G401 (cell line): Measurements from ENCODE around the gene KRTAP1-1. TPM values are rescaled to one million over a fixed set of nuclear protein-coding genes. Genes with fewer than 3 reads are reported as not detected.
"Not testable (repeated sequence)": the region's sequence is repeated elsewhere in the genome, so short reads cannot be mapped to it uniquely, and the experiment has no call there.

Experiments used
- DNase-seq: peaks from one replicate; pipeline ENCODE4 v3.0.0-alpha.2; 2015; ENCODE audit warnings: low spot score
- in situ Hi-C: cut with HindIII; loops from 2 replicates; pipeline ENCODE4 v1.10.0; 2016; ENCODE audit warnings: low sequenced_read_pairs, mixed read lengths
- total RNA-seq: library from RNA; depleted of rRNA; stranded (reverse); fragments of >200 nt; shearing (Covaris generic); gene quantifications from 2 replicates; pipeline ENCODE4 v1.2.3, GENCODE V29; 2014; rRNA removed

The KRTAP1-1 gene
- not detected in 2 replicates for total RNA-seq

- DNase-seq, in situ Hi-C loops: not testable (repeated sequence)
Observed at GRCh38 chr17:41040783-41041571, at the start of gene KRTAP1-1. Gene KRTAP1-1 (minus strand): TSS chr17:41041450. CDS start chr17:41041397, 53 bp downstream.

GRCh38 chr17:41088760-41089352, 47.6 kb upstream of the KRTAP1-1 start:
- DNase-seq, in situ Hi-C loops: not testable (repeated sequence)

GRCh38 chr17:41084100-41084856, 43.0 kb upstream of the KRTAP1-1 start, which contains the start of gene KRTAP4-7:
Gene KRTAP4-7 (plus strand): TSS chr17:41084150. CDS start chr17:41084207, 57 bp downstream.
- DNase-seq, in situ Hi-C loops: not testable (repeated sequence)

DNA sequence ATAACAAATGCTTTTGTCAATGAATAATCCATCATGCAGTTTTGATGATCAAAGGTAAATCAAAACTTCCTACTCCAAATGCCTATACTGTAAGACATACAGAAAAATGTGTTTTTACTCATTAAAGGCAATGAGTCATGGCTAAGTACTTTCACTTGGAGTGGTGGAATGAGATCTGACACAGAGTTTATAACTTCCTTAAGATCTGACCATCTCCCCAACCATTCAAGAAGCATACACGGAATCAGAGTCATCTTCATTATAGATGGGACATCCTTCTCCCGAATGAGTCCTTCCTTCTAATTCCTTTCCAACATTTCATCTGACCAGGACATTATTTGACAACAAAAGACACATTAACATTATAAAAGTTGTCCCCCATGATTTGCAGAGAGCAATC, 42.2 kb upstream of the KRTAP1-1 start:
- in situ Hi-C loops, result not testable (repeated sequence)

DNA sequence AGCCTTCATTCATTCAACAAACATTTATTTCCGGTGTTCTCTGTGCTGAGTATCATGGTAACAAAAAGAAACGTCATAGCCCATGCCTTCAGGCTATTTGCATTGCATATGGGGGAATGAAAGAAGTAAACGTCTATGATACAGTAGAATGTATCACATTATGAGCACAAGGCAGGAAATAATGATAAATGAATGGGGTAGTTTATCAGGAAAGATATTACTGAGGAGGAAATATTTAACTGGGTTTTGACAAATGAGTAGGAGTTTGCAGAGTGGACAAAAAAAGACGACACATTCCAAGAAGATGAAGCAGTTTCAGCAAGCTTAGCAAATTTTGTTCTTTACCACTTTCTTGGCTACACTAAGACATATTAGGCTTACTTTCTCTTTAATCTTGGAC, 41.4 kb upstream of the KRTAP1-1 start:
- in situ Hi-C loops, result no loop called here
- DNase-seq, result no peak

More for the DNA sequence above, 42.2 kb upstream of the KRTAP1-1 start:
- DNase-seq, result not testable (repeated sequence)

DNA sequence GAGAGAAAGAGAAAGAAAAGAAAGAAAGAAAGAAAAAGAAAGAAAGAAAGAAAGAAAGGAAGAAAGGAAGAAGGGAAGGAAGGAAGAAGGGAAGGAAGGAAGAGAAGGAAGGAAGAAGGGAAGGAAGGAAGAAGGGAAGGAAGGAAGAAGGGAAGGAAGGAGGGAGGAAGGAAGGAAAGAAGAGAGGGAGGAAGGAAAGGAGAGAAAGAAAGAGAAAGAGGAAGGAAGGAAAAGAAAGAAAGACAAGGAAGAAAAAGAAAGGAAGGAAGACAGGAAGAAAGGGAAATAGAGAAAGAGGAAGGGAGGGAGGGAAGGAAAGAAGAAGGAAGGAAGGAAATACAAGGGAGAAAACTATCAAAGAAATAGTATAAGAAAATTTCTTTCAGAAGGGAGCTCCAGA, 35.5 kb upstream of the KRTAP1-1 start:
- DNase-seq, result no peak

DNA sequence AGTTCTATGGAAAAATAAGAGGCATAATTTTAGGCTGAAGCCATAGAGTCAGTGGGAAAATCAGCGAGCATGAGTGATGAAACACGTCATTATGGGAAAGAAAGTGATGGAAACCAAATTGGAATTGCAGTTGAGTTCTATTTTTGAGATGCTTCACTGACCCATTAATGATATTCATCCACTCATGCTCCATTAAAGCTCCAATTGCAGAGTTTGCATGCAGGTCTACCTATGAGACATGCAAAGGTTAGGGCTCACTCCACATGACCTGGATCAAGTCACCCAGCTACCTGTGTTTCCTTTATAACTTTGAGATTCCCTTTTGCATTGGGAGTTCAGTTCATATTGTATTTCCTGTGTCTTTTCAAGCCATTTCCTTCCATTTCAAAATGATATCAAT, 32.4 kb upstream of the KRTAP1-1 start:
- in situ Hi-C loops, result no loop called here
- no peak for DNase-seq

More for the DNA sequence above, 35.5 kb upstream of the KRTAP1-1 start:
- in situ Hi-C loops, result no loop called here

DNA sequence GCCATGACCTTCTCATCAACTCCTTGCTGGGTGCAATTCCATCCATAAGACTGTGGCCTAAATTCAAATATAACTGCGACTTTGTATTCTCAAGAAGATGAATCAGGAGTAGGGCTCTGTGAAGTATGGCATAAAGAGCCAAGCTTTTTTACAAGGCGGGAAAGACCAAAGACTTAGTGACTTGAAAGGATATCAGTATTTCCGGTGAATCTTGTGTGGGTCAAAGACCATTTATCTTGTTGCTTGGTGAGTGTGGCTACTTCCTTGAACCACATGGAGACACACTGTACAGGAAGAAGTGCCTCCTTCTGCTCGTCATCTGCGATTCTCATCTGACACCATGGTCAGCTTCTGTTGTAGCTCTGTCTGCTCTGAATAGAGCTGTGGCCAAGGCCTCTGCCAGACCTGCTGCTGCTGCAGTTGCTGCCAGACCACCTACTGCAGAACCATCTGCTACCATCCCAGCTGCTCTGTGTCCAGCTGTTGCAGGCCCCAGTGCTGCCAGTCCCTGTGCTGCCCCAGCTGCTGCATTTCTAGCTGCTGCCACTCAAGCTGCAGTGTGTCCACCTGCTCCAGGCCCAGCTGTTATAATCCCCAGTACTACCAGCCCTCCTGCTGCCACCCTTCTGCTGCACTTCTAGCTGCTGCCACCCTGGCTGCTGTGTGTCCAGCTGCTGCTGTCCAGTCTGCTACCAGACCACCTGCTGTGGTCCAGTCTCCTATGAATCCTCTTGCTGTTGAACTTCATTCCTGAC, 30.5 kb upstream of the KRTAP1-1 start:
- in situ Hi-C loops, result no loop called here

GRCh38 chr17:41069031-41069430, 27.8 kb upstream of the KRTAP1-1 start:
- in situ Hi-C loops, result no loop called here
- no peak for DNase-seq

More for the DNA sequence above, 30.5 kb upstream of the KRTAP1-1 start:
- DNase-seq, result no peak

DNA sequence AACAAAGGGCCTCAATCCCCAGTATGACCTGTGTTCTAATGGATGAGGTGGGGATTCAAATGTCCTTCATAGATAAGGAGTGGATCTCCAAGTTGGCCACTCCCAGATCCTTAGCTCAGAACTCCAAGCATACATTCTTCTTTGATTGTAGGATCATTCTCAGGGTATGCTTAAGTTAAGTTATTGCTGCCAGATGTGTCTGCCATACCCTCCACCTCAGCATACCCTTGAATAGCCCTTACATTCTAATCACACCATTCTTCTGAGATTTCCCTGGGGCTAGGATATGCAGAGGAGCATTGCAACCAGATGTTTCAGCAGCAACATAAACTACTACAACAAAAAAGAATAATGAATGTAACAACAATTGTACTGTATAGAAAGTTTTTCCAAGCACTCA, 26.0 kb upstream of the KRTAP1-1 start:
- in situ Hi-C loops, result no loop called here

DNA sequence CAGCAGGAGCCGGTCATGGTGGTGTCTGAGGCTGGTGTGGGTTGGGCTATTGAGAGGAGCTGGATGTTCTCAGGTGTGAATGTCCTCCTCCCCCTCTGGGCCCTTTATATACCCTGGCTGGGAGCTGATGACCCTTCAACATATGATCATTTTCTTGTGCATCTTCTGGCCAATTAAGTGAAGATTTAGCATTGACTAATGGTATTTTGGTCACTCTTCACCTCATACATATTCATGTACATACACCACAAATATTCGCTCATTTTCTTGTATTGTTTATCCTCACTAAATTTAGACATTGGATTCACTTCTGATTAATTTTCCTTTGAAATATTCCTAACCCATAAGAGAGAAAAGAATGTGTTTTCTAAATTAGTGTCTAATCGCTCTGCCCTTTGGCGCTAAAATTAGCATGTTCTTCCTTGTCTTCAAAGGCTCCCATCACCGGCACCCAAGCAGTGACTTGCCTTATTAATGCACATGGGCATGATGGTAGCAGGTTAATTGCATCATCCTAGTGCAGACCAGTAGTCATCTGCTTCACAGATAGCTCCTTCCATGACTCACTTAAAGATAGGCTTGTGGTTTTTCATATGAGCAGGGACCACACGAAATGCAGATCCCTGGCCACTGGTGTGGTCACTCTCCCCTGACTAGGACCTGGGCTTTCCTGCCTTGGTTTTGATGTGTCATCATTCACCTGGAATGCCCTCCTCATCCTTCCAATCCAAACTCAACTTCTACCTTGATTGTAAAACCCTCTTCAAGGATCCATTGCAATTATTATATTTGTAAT, 24.8 kb upstream of the KRTAP1-1 start, which contains the start of gene KRTAP2-4:
KRTAP2-4 (minus strand) TSS at position 51 of the 796 bp plus-strand sequence; CDS start at position 17, 34 bp downstream.
- in situ Hi-C loops, result no loop called here

More for the DNA sequence above, 26.0 kb upstream of the KRTAP1-1 start:
- DNase-seq, result no peak

GRCh38 chr17:41065016-41065689, 23.9 kb upstream of the KRTAP1-1 start:
- DNase-seq, in situ Hi-C loops: not testable (repeated sequence)

More for the DNA sequence above, 24.8 kb upstream of the KRTAP1-1 start, which contains the start of gene KRTAP2-4:
- no peak for DNase-seq

DNA sequence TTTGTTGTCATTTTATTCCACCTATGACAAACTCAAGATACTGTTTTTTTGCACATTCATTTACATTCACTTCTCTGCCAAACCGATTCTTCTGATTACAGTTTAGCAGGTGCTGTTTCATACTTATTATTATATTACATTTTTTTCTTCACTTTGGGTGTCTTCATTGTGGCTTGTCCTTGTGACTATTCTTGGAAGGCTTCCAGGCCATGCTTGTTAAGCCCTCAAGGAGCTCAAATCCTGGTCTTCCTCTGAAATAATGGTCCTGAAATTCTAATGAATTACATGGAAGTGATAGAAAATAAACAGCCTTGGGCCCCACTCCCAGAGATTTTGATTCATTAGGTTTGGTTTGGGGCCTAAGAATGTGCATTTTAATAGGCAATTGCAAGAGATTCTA, 23.1 kb upstream of the KRTAP1-1 start:
- in situ Hi-C loops, result no loop called here

DNA sequence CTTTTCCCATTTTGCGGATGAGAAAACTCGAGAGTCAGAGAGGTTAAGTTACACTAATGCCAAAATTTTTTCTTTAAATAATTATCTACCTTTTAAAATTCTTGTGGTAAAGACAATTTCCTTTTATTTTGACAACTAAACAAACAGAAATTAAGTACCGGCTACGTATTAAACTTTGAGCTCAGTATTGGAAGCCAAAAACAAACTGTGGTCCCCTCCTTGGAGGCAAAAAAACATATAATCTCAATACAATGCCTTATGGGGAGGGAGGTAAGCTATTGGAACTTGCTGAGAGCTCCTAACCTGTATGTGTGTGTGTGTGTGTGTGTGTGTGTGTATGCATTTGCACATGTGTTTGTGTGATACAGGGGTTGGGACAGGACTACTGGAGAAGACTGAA, 22.2 kb upstream of the KRTAP1-1 start:
- in situ Hi-C loops, result no loop called here
- no peak for DNase-seq

More for the DNA sequence above, 23.1 kb upstream of the KRTAP1-1 start:
- no peak for DNase-seq

DNA sequence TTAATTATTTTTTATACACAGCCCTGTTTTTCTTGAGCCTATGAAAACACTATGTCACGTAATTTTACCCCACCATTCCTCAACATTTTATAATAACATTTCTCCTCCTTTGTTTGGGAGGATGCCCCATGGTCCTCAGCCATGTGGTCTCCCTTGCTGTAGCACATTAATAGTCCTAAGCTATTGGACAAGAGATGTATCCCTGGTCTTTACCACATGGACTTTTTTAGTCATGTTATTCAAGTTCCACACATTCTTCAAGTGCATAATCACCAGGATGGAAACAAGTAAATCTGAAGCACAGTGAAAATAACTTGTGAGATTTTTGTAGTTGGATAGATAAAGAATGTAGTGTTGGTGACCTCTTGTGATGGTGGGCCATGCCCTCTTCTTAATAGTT, 20.7 kb upstream of the KRTAP1-1 start:
- in situ Hi-C loops, result no loop called here
- no peak for DNase-seq

GRCh38 chr17:41060052-41060604, 18.9 kb upstream of the KRTAP1-1 start, which contains the start of gene KRTAP2-3:
Gene KRTAP2-3 (minus strand): TSS chr17:41060114. CDS start chr17:41060050, 64 bp downstream.
- in situ Hi-C loops, result no loop called here
- DNase-seq, result no peak
